Fibroblast of lung (primary cell): Measurements from ENCODE around the gene FXYD1.

Experiments used
- EZH2 ChIP-seq: IDR thresholded peaks from 2 replicates; pipeline ENCODE4 v1.5.1; 2012; ENCODE audit warnings: low read length, control low read depth, mild to moderate bottlenecking; ENCODE audit errors: missing control alignments
- TF ChIP-seq, protein P1 (sequence below), 2 donors: IDR thresholded peaks in 1 of 2; conservative IDR thresholded peaks in 1 of 2; 1 replicate in 1 of 2; 2 replicates in 1 of 2; pipeline ENCODE4 v1.5.1; 2011 to 2012; ENCODE audit warnings: low read length in 2 of 2, control low read depth in 1 of 2, inconsistent platforms in 1 of 2, low read depth in 1 of 2, mild to moderate bottlenecking in 1 of 2

DNA sequence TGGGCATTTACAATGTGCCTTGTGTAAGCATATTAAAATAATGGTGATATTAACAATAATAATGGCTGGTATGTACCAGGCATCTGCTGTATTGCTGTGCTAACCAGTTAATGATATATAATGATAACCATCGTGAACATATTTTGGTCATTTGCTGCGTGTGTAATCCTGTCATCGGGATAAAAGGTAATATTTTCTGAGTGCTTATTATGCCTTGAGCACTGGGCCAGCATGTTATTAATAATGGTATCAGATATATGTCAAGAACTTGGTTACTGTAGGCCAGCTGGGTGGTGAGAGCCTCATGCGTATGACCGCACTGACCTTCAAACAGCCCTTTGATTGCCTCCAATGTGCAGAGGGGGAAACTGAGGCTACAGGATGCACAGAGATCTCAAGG is 45.2 kb upstream of the FXYD1 start:
- TF ChIP-seq, protein P1, sequence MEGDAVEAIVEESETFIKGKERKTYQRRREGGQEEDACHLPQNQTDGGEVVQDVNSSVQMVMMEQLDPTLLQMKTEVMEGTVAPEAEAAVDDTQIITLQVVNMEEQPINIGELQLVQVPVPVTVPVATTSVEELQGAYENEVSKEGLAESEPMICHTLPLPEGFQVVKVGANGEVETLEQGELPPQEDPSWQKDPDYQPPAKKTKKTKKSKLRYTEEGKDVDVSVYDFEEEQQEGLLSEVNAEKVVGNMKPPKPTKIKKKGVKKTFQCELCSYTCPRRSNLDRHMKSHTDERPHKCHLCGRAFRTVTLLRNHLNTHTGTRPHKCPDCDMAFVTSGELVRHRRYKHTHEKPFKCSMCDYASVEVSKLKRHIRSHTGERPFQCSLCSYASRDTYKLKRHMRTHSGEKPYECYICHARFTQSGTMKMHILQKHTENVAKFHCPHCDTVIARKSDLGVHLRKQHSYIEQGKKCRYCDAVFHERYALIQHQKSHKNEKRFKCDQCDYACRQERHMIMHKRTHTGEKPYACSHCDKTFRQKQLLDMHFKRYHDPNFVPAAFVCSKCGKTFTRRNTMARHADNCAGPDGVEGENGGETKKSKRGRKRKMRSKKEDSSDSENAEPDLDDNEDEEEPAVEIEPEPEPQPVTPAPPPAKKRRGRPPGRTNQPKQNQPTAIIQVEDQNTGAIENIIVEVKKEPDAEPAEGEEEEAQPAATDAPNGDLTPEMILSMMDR (conservative IDR thresholded peaks at IDR 0.05 in 1 of 2, IDR thresholded peaks at IDR 0.05 in 1 of 2; ENCODE audit: low read depth in 1 of 2, low read length in 2 of 2) = no peak
- TF ChIP-seq EZH2 = no peak
